ENCODE results near the gene ZDHHC8.

The ZDHHC8 gene

GRCh38 chr22:20196094-20196842, 64.7 kb downstream of the ZDHHC8 start:
- no peak for DNase-seq (ENCODE audit: low read depth in 2 of 2)
- H3K4me3 ChIP-seq (replicated peaks in 1 of 2; ENCODE audit: low read depth in 2 of 2, low read length in 2 of 2) = no peak overlapping the region
- no peak for TF ChIP-seq CTCF (IDR thresholded peaks at IDR 0.05; ENCODE audit: low read depth, low read length)

Measured in cardiac fibroblast (primary cell).